ENCODE measurements around the gene CHMP1B.
A peak's percentile ranks its signal among the peaks of the same experiment; 100 is the strongest.

CHMP1B gene

DNA sequence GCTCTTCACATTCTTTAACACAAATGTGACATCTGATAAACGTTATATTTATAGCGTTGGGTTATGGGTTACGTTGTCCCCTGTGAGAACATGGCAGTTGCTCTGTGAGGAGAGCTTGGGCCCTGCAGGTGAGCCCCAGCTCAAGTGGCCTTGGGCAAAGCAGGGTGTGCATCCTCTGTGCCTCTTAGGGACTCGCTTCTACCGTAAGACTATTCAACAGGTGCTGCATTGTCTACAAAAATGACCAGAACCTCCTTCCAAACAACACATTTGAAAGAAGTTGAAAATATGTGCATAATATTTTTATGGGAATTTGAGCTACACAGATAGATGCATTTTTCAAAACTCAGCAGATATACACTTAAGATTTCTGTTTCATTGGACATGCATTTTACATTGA is 16.4 kb upstream of the CHMP1B start:
- H3K4me3 ChIP-seq (ENCODE audit: insufficient read depth in 1 of 2, low read depth in 1 of 2, low read length in 2 of 2): no peak overlapping the region
- H3K4me2 ChIP-seq (ENCODE audit: low read length, poor library complexity, severe bottlenecking): no peak overlapping the region
- no peak overlapping the region for H2BK5ac ChIP-seq (ENCODE audit: low read depth, low read length, poor library complexity, severe bottlenecking)
- no peak overlapping the region for H2BK12ac ChIP-seq (ENCODE audit: low read length in 2 of 2)
- H3K27ac ChIP-seq (ENCODE audit: low read length, poor library complexity, severe bottlenecking): no peak overlapping the region
- no peaks in the 10 kb centered on the region for H3K27me3 ChIP-seq (ENCODE audit: control insufficient read depth in 1 of 2, insufficient read depth in 1 of 2, low read length in 2 of 2)
- no peak overlapping the region for H3K18ac ChIP-seq (ENCODE audit: low read depth in 1 of 2, low read length in 2 of 2)
- H3K36me3 ChIP-seq (ENCODE audit: control insufficient read depth in 1 of 2, insufficient read depth in 2 of 2, low read depth in 1 of 2, low read length in 2 of 2): no peaks in the 10 kb centered on the region
- H3K79me1 ChIP-seq (replicated peaks; ENCODE audit: low read length, poor library complexity, severe bottlenecking): no peaks in the 10 kb centered on the region
- 92% methylated on average over 4 of the region's 5 CpGs for WGBS
- H2BK15ac ChIP-seq (ENCODE audit: low read depth, poor library complexity, severe bottlenecking): no peak overlapping the region
- no peak overlapping the region for H4K91ac ChIP-seq (ENCODE audit: low read length)
- H3K14ac ChIP-seq (ENCODE audit: low read length in 2 of 2): no peak overlapping the region
- H3K9me3 ChIP-seq (ENCODE audit: control insufficient read depth, low read length): no peaks in the 10 kb centered on the region
- H2BK120ac ChIP-seq (ENCODE audit: low read depth, low read length): no peak overlapping the region
- no peak overlapping the region for H2AK5ac ChIP-seq (ENCODE audit: low read length, severe bottlenecking)
- no peak overlapping the region for H2AFZ ChIP-seq (ENCODE audit: low read depth, low read length)
- H3K9ac ChIP-seq (ENCODE audit: low read length): no peak overlapping the region
- no peaks in the 10 kb centered on the region for H3K4me1 ChIP-seq (ENCODE audit: control insufficient read depth, insufficient read depth, low read depth, low read length)
- peak overlapping the region in 1 of 2 experiments; percentile 96 for H3K23ac ChIP-seq (ENCODE audit: low read length in 2 of 2)
- H3K4ac ChIP-seq (ENCODE audit: low read depth in 1 of 2, low read length in 2 of 2): no peak overlapping the region
- no peak for DNase-seq
- H4K8ac ChIP-seq (ENCODE audit: low read length): no peak overlapping the region

DNA sequence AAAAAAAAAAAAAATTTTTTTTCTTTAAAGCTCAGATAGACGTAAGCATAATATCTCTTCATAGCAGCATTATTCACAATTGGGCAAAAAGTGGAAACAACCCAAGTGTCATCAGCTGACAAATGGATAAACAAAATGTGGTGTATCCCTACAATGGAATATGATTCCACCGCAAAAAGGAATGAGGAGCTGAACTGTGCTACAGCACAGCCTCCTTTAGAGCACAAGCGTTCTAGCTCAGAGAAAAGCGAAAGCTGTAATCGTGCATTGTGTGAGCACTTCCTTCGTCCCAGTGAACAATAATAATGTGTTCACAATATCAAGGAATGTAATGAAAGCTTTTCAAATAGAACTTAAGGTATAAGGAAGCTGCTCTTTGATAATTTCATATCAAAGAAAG is 11.7 kb upstream of the CHMP1B start:
- no peak overlapping the region for H3K18ac ChIP-seq (ENCODE audit: low read depth in 1 of 2, low read length in 2 of 2)
- no peak overlapping the region for H3K14ac ChIP-seq (ENCODE audit: low read length in 2 of 2)
- no peak overlapping the region for H3K27ac ChIP-seq (ENCODE audit: low read length, poor library complexity, severe bottlenecking)
- no peak overlapping the region for H2BK15ac ChIP-seq (ENCODE audit: low read depth, poor library complexity, severe bottlenecking)
- no peaks in the 10 kb centered on the region for H3K36me3 ChIP-seq (ENCODE audit: control insufficient read depth in 1 of 2, insufficient read depth in 2 of 2, low read depth in 1 of 2, low read length in 2 of 2)
- H3K9ac ChIP-seq (ENCODE audit: low read length): no peak overlapping the region
- H2BK120ac ChIP-seq (ENCODE audit: low read depth, low read length): no peak overlapping the region
- no peak for DNase-seq
- no peaks in the 10 kb centered on the region for H3K9me3 ChIP-seq (ENCODE audit: control insufficient read depth, low read length)
- H3K4me1 ChIP-seq (ENCODE audit: control insufficient read depth, insufficient read depth, low read depth, low read length): peaks cover 2% of the 10 kb centered on the region
- H3K4me2 ChIP-seq (ENCODE audit: low read length, poor library complexity, severe bottlenecking): no peak overlapping the region
- no peaks in the 10 kb centered on the region for H3K27me3 ChIP-seq (ENCODE audit: control insufficient read depth in 1 of 2, insufficient read depth in 1 of 2, low read length in 2 of 2)
- no peak overlapping the region for H2BK5ac ChIP-seq (ENCODE audit: low read depth, low read length, poor library complexity, severe bottlenecking)
- no peak overlapping the region for H2AK5ac ChIP-seq (ENCODE audit: low read length, severe bottlenecking)
- H2AFZ ChIP-seq (ENCODE audit: low read depth, low read length): no peak overlapping the region
- no peak overlapping the region for H3K4me3 ChIP-seq (ENCODE audit: insufficient read depth in 1 of 2, low read depth in 1 of 2, low read length in 2 of 2)
- H3K23ac ChIP-seq (ENCODE audit: low read length in 2 of 2): no peak overlapping the region
- H3K4ac ChIP-seq (ENCODE audit: low read depth in 1 of 2, low read length in 2 of 2): no peak overlapping the region
- H4K91ac ChIP-seq (ENCODE audit: low read length): no peak overlapping the region
- H3K79me1 ChIP-seq (replicated peaks; ENCODE audit: low read length, poor library complexity, severe bottlenecking): no peaks in the 10 kb centered on the region
- no peak overlapping the region for H2BK12ac ChIP-seq (ENCODE audit: low read length in 2 of 2)
- no peak overlapping the region for H4K8ac ChIP-seq (ENCODE audit: low read length)
- WGBS: 87% methylated on average over 5 of the region's 6 CpGs

DNA sequence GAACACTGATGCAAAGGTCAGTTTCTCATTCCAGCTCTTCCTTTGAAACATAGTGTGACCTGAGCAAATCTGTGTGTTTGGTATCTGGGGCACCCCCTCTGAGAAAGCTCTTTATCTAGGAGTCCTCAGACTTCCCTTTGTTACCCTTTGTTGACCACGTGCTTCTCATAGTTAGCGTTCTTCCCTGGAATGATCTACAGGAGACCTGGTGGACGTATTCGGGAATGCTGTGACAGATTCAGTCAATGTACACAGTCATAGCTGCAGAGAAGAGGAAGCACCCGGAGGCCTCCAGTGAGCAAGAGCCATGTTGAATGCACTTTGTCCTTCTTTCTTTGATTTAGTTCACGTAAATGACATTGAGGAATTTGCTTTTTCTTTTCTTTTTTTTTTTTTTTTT is 10.7 kb upstream of the CHMP1B start:
- H3K4me1 ChIP-seq (ENCODE audit: control insufficient read depth, insufficient read depth, low read depth, low read length): peaks cover 2% of the 10 kb centered on the region
- no peak overlapping the region for H3K4me3 ChIP-seq (ENCODE audit: insufficient read depth in 1 of 2, low read depth in 1 of 2, low read length in 2 of 2)
- H3K4ac ChIP-seq (ENCODE audit: low read depth in 1 of 2, low read length in 2 of 2): no peak overlapping the region
- H3K4me2 ChIP-seq (ENCODE audit: low read length, poor library complexity, severe bottlenecking): no peak overlapping the region
- H3K79me1 ChIP-seq (replicated peaks; ENCODE audit: low read length, poor library complexity, severe bottlenecking): no peaks in the 10 kb centered on the region
- H2BK5ac ChIP-seq (ENCODE audit: low read depth, low read length, poor library complexity, severe bottlenecking): no peak overlapping the region
- 79% methylated on average over 5 of the region's 6 CpGs for WGBS
- H2BK120ac ChIP-seq (ENCODE audit: low read depth, low read length): no peak overlapping the region
- no peak for DNase-seq
- H3K27ac ChIP-seq (ENCODE audit: low read length, poor library complexity, severe bottlenecking): no peak overlapping the region
- H3K9ac ChIP-seq (ENCODE audit: low read length): no peak overlapping the region
- no peak overlapping the region for H4K8ac ChIP-seq (ENCODE audit: low read length)
- no peaks in the 10 kb centered on the region for H3K36me3 ChIP-seq (ENCODE audit: control insufficient read depth in 1 of 2, insufficient read depth in 2 of 2, low read depth in 1 of 2, low read length in 2 of 2)
- no peaks in the 10 kb centered on the region for H3K9me3 ChIP-seq (ENCODE audit: control insufficient read depth, low read length)
- H2BK12ac ChIP-seq (ENCODE audit: low read length in 2 of 2): no peak overlapping the region
- H2AK5ac ChIP-seq (ENCODE audit: low read length, severe bottlenecking): no peak overlapping the region
- no peak overlapping the region for H3K14ac ChIP-seq (ENCODE audit: low read length in 2 of 2)
- no peak overlapping the region for H4K91ac ChIP-seq (ENCODE audit: low read length)
- no peak overlapping the region for H3K23ac ChIP-seq (ENCODE audit: low read length in 2 of 2)
- no peak overlapping the region for H2AFZ ChIP-seq (ENCODE audit: low read depth, low read length)
- H3K18ac ChIP-seq (ENCODE audit: low read depth in 1 of 2, low read length in 2 of 2): no peak overlapping the region
- H2BK15ac ChIP-seq (ENCODE audit: low read depth, poor library complexity, severe bottlenecking): no peak overlapping the region
- H3K27me3 ChIP-seq (ENCODE audit: control insufficient read depth in 1 of 2, insufficient read depth in 1 of 2, low read length in 2 of 2): no peaks in the 10 kb centered on the region

DNA sequence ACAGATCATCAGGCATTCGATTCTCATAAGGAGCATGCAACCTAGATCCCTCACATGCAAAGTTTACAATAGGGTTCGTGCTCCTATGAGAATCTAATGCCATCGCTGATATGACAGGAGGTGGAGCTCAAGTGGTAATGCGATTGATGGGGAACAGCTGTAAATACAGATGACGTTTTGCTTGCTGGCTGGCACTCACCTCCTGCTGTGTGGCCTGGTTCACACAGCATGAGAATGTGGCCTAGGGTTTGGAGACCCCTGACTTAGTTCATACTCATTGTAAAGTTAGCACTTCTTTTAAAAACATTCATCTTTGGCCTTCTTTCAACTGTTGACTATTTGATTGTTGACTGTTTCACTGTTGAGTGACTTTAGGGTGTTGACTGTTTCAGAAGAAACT is 8.7 kb upstream of the CHMP1B start:
- no peak overlapping the region for H4K8ac ChIP-seq (ENCODE audit: low read length)
- no peak overlapping the region for H3K9ac ChIP-seq (ENCODE audit: low read length)
- H3K27ac ChIP-seq (ENCODE audit: low read length, poor library complexity, severe bottlenecking): no peak overlapping the region
- H2BK12ac ChIP-seq (ENCODE audit: low read length in 2 of 2): no peak overlapping the region
- 74% methylated on average over 5 of the region's 5 CpGs for WGBS
- peak overlapping the region; percentile 21 for H4K91ac ChIP-seq (ENCODE audit: low read length)
- no peak overlapping the region for H3K4me2 ChIP-seq (ENCODE audit: low read length, poor library complexity, severe bottlenecking)
- no peak overlapping the region for H2BK15ac ChIP-seq (ENCODE audit: low read depth, poor library complexity, severe bottlenecking)
- H3K4ac ChIP-seq (ENCODE audit: low read depth in 1 of 2, low read length in 2 of 2): no peak overlapping the region
- DNase-seq: no peak
- H2AFZ ChIP-seq (ENCODE audit: low read depth, low read length): no peak overlapping the region
- no peak overlapping the region for H2BK5ac ChIP-seq (ENCODE audit: low read depth, low read length, poor library complexity, severe bottlenecking)
- H3K27me3 ChIP-seq (ENCODE audit: control insufficient read depth in 1 of 2, insufficient read depth in 1 of 2, low read length in 2 of 2): no peaks in the 10 kb centered on the region
- H2BK120ac ChIP-seq (ENCODE audit: low read depth, low read length): no peak overlapping the region
- H3K4me3 ChIP-seq (ENCODE audit: insufficient read depth in 1 of 2, low read depth in 1 of 2, low read length in 2 of 2): no peak overlapping the region
- H3K18ac ChIP-seq (ENCODE audit: low read depth in 1 of 2, low read length in 2 of 2): no peak overlapping the region
- no peaks in the 10 kb centered on the region for H3K79me1 ChIP-seq (replicated peaks; ENCODE audit: low read length, poor library complexity, severe bottlenecking)
- no peak overlapping the region for H3K14ac ChIP-seq (ENCODE audit: low read length in 2 of 2)
- H2AK5ac ChIP-seq (ENCODE audit: low read length, severe bottlenecking): no peak overlapping the region
- no peaks in the 10 kb centered on the region for H3K36me3 ChIP-seq (ENCODE audit: control insufficient read depth in 1 of 2, insufficient read depth in 2 of 2, low read depth in 1 of 2, low read length in 2 of 2)
- no peak overlapping the region for H3K23ac ChIP-seq (ENCODE audit: low read length in 2 of 2)
- H3K9me3 ChIP-seq (ENCODE audit: control insufficient read depth, low read length): no peaks in the 10 kb centered on the region
- peaks cover 2% of the 10 kb centered on the region for H3K4me1 ChIP-seq (ENCODE audit: control insufficient read depth, insufficient read depth, low read depth, low read length)
